ENCODE data around the gene TENM4.

DNA sequence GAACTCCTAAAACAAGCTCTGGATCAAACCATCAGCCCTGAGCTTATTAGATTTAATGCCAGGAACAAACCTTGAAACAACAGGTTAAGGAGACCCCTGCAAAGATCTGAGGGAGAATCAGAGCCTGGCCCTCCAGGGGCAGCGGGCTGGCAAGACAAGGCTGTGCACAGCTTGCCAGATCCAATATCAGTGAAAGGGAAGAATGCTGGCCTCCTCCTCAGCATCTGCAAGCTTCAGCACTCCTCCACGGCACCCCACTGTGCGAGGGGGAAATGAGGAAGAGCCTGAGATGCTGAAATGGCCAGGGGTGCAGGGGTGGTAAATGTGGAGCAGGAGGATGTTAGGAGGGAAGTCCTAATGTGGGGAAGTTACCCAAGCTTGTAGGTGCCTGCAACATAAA lies 167.0 kb downstream of the TENM4 start:
- TF ChIP-seq, protein P1, sequence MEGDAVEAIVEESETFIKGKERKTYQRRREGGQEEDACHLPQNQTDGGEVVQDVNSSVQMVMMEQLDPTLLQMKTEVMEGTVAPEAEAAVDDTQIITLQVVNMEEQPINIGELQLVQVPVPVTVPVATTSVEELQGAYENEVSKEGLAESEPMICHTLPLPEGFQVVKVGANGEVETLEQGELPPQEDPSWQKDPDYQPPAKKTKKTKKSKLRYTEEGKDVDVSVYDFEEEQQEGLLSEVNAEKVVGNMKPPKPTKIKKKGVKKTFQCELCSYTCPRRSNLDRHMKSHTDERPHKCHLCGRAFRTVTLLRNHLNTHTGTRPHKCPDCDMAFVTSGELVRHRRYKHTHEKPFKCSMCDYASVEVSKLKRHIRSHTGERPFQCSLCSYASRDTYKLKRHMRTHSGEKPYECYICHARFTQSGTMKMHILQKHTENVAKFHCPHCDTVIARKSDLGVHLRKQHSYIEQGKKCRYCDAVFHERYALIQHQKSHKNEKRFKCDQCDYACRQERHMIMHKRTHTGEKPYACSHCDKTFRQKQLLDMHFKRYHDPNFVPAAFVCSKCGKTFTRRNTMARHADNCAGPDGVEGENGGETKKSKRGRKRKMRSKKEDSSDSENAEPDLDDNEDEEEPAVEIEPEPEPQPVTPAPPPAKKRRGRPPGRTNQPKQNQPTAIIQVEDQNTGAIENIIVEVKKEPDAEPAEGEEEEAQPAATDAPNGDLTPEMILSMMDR (IDR thresholded peaks at IDR 0.05): no peak
- TF ChIP-seq POLR2A (IDR thresholded peaks at IDR 0.05): no peak

Data from Peyer's patch (tissue), 4 donors.